CD1c-positive myeloid dendritic cell (primary cell): ENCODE data around the gene WDR7.

Experiments
- DNase-seq: peaks from one replicate; pipeline ENCODE4 v3.0.0-alpha.2; 2016; ENCODE audit errors: extremely low spot score

Gene WDR7

DNA sequence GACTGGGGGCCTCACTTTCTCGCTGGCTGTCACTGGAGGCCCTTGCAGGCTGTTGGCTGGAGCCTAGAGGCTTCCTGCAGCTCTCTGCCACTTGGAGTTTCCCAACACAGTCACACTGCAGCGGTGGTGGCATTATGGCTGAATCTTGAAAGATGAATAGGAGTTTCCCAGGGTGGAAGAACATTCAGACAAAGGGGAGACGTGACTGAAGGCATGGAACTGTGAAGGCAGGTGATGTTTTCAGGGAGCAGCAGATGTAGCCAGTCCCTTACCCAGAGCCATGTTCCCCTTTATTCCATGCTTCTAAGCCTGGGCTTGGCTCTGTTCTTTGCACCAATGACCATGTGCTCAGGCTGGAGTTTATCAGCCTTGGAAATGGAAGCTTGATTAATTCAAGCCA lies 389.0 kb downstream of the WDR7 start:
- DNase-seq: no peak

DNA sequence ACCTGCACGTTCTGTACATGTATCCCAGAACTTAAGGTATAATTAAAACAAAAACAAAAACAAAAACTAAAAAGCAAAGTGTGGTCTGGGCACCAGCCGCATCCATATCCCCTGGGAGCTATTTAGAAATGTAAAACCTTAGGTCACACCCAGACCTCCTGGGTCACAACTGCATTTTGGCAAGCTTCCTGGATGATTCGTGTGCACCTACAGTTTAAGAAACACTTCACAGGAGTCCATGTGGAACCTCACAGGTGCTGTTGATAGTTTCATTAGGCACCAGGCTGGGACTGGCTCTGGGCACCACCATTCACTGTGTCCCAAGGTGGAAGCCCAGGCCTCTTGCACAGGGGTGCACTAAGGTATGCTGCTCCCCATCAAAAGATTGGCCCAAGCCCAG lies 392.1 kb downstream of the WDR7 start:
- DNase-seq: no peak

DNA sequence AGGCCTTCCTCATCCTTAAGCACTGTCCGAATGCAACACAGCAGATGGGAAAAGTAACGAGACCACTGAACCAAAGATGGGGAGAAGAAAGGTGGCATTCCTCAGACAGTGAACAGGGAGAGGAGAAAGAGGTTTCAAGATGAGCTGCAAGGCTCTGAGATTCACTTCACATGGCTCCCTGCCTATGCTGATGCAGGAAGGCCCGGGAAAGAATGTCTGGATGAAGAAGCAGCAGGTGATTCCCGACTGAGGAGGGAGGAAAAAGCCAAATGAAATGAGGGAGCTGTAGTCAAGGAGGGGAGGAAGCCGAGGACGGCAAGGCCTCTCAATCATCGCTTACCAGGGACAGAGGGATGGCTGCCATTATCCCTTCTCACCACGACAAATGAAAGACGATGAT lies 397.2 kb downstream of the WDR7 start:
- DNase-seq: no peak

DNA sequence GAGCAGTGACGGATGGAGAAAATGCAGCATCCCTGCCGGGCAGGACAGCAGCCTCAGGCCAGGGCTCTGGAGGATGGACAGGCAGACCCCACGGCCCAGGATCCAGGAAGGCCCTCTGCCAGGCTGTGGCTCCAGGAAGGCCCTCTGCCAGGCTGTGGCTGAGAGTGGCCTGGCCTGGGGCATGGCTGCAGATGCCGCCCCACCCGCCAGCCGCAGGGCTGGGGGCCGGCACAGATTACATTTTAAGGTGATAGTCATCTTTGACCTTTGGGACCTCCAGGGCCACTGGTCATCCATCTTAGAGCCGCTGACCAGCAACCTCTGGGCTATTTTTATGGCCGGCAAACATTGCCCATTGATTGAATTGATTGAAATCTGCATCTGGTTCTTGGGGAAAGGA lies 397.7 kb downstream of the WDR7 start:
- DNase-seq: no peak

DNA sequence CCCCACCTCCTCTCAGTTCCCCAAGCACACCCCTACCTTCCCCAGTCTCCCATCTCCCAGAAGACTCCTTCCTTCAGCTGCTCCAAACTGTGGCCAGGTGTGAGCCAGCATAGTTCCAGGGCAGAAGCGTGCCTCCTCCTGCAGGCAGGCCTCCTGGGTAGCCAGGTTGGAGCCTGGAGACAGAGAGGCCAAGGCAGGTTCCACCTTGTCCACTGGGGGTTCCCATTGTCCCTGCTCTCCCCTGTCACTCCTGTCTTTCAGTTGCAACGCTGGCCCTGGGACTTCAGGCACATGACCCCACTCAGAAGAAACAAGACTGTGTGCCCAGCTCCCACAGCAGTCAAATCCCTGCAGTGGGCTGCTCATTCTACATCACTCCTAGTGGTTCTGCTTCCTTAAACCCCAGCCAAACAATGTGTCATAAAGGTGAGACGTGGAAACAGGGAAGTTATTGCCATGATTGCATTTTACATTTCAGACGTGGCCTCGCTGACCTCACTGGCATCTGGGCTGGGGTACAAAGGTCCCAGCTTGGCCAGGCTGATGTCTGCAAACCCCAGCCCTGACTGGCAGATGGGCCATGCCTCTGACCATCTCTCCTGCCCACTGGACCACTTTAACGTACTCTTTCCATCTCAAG lies 399.3 kb downstream of the WDR7 start:
- no peak for DNase-seq

DNA sequence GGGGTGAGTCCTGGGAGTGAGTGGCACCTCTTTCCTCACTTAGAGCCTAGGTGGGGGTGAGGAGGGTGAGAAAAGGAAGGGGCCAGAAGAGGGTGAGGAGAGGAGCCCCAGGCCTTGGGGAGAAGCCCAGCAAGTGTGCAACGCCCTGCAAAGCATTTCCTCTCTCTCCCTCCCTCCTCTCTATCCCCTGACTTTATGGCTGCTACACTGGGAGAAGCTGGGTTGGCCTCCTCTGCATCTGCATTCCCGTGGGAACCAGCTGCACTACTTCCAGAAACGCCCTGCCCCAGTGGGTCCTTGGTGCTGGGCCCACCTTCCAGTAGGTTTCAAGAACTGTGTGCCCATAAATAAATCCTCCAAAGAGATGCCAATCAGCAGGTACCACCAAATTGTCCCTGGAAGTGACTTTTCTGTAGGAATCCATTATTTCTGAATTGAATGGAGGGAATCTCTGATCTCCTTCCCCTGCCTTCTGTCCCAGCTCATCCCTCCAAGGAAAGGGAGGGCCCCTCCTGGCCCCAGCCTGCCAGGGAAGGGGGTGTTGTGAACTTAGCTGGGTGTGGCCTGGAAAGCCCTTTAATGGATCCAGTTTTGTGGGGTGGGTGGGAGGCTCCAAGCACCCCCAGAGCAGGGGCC lies 400.0 kb downstream of the WDR7 start:
- DNase-seq: no peak

DNA sequence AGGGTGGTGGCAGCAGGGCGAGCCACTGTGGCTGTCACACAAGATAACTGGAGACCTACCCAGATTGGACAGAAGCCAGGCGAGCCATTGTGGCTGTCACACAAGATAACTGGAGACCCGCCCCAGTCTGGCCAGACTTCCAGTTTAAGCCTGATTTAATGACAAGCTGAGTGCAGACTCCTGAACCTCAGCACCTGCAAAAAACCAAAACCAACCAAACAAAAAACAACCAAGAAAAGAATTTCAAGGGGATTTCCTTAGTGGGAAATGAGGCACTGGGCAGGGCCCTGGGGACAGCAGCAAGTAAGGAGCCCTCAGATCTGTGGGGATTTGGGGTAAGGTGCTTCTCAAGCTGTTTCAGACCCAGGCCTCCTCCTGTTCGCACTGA lies 400.5 kb downstream of the WDR7 start:
- DNase-seq: no peak

DNA sequence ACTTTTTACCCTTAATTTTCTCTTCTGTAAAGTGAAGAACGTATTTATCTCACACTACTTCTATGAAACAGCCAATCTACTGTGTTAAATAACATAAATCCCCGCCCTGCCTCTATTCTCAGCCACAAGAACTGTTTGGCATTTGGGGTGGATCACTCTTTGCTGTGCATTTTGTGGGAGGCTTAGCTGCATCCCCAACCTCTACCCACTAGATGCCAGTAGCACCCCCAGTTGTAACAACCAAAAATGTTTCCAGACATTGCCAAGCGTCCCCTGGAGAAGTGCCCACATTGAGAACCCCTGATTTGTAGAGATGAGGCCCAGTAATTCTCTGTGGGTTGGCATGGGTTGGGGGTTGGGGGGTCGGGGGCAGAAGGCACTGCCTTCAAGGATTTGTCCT lies 401.0 kb downstream of the WDR7 start:
- no peak for DNase-seq

DNA sequence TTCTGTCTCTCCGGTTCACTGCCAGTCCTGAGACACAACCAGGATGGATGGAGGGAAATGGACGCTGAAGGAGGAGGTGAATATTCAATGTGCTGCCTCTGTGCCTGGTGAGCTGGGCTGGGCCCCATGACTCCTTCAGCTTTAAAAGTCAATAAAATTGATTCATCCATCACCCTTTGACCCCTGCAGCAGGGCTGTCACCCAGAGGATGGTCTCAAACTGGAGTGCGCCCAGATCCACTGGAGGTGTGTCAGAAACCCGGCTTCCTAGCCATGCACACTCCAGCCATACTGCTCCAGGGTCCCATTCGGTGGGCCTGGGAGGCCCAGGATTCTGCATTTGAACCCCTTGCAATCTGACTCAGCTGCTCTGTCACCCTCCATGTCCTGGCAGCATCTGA lies 401.6 kb downstream of the WDR7 start:
- DNase-seq: no peak

DNA sequence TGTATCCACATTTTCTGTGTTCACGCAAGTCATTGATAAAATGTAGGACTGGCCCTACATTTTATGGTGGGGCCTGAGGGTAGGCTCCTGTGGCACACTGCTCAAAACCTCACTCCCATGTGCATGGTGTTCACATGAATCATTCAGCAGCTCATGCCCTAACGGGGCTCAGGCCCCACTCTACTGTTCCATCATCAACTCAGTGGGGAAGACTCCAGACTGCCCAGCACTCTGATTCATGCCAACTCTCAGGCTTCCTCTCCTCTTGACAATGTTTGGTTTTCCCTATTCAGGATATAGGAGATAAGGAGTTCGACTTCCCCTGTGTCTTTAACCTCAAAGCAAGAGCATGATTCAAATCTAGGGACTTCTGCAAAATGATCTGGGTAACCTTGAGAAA lies 403.7 kb downstream of the WDR7 start:
- no peak for DNase-seq

DNA sequence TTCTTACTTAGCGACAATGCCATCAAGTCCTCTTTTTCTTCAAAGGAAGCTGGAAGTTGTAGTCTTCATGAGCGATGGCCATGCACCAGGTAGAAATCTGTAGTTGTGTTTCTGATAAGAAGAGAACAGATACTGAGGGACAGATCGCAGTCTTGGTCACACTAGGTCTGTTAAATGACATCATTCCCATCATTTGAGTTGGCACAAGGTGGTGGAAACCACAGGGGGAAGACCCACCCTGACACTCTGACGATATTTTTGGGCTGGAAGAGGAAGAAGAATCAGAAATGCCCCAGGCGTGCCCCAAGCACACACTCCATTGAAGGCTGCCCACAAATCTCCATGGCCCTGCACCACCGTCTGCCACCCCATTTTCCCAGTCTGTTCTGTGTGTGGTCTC lies 406.7 kb downstream of the WDR7 start:
- DNase-seq: no peak

DNA sequence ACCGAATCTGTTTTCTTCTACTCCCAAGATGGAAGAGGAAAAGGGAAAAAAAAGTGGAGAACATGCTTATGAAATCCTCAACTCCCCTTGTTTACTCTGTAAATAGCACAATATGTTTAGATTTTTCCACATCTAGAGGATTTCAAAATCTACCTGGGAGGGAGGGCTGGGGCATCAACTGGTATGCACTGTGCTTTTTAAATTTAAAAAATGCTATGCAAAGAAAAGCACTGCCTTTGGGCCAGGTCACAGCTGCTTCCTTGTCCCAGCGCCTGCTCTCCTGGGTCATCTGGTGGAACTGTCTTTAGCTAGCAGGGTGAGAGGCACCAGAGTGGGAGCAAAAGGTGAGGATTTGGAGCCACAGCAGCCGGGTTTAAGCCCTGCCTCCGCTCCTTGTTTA lies 407.6 kb downstream of the WDR7 start:
- no peak for DNase-seq

DNA sequence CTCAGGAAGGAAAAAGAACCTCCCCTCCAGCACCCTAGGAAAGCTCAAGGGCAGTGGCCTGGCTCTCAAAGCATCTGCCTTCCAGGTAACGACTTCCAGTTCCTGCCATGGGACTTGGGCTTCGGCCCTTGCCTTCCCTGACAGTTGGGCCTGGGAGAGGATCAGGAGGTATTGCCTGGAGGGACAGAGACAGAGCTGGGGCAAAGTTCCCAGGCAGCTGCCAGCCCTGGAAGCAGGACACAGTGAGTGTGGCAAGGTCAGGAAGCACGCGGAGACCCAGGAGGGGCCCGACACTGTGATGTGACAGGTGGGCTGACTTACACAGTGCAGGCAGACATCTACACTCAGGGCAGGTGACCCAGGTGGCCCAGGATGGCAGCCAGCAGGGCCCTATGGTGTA lies 408.2 kb downstream of the WDR7 start:
- DNase-seq: no peak

DNA sequence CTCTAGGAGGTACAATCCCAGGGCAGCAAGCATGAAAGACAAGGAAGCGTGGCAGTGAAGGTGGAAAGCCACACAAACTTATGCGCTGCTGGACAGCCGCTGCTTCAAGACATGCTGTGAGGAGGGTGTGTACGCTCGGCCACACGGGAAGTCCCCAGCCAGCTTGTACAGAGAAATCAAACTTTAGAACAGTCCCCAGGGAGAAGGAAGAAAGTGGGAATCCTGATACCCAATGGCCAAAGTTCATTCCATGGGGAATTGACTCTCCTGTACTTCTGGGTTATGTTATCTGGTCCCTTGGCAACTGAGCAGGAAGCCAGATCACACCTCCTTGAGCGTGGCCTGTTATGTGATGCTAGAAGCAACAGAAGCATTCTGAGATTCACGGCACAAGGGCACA lies 409.7 kb downstream of the WDR7 start:
- no peak for DNase-seq

DNA sequence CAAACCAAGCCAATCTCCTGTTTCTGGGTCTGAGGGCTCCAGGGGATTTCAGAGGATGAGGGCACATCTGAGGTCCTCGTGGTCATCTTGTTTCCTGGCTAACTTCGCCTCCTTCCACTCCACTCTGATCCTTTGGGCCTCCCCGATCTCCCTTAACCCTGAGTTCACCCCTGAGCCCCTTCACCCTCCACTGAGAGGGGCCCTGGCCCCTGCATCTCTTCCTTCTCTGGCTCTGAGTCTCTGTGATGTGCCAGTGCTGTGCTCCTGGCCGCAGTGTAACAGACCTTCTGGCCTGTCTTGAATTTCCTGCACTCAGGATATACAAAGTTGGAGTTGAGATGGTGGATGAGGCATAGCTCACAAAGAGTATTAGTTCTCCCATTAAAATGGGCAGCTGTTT lies 411.0 kb downstream of the WDR7 start:
- DNase-seq: no peak

DNA sequence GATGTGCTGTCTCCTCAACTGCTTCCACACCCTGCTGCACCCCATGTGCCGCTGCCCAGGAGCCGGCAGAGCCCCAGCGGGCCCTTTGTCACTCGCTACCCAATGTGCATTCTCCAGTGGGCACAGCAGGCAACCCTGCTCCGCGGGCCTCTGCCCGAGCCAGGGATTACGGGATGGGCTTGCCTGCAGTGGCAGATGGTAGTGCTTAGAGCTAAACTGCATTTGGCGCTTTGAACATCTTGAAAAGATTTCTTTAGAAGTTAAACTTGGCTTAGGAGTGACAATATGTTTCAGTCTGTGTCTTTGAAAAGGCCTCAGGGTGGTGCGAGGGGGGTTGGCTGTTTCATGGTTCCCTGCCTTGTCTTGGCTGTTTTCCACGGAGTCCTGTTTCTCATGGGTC lies 411.7 kb downstream of the WDR7 start:
- DNase-seq: no peak

DNA sequence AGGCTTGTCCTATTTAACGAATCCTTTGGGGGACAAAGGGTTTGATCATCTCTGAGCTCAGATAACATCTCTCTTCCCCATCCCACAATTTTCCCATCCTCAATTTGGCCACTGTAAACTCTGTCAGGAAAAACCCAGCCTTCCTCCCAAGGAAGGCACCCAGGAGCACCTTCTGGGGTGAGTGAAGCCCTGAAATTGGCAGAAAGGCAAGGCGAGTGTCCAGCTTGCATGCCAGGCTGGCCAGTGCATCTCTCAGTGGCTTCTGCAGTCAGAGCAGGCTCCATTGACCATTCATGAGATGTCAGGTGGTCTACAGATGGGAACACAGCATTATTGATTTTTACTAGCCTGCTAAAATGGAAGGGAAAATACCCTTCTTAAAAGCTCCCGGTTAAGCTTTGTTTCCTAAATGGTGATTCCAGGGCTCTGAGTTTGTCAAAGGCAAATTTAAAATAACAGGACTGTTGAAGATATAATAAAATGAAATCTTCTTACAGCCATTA lies 412.5 kb downstream of the WDR7 start:
- no peak for DNase-seq

DNA sequence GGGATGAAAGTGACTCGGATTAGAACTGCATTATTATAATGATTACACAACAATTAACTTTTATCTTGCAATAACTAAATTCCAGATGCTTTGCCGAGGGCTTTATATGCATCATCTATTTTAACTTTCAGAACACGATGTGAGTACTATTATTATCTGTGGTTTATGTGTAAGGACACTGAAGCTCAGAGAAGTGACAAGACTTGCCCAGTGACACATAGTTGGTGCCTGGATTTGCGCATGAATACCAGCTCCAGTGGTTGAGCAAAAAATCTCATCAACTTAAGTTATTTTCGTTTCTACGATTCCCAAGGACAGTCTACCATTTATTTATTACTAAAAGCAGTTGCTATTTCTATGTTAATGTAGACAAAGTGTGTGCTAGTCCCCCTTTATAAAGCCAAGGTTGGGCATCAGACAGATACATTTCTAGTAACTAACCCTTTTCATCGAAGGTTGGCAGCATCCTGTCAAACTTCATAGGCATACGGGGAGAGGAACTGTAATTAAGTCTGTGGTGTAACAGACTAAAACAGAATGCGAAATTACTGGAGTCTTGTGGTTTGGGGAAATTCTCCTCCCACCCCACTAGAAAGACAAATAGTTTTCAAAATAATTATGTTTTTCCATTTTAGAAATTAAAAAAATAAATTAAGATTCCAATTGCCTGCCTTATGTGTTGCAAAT lies 422.5 kb downstream of the WDR7 start:
- DNase-seq: no peak

DNA sequence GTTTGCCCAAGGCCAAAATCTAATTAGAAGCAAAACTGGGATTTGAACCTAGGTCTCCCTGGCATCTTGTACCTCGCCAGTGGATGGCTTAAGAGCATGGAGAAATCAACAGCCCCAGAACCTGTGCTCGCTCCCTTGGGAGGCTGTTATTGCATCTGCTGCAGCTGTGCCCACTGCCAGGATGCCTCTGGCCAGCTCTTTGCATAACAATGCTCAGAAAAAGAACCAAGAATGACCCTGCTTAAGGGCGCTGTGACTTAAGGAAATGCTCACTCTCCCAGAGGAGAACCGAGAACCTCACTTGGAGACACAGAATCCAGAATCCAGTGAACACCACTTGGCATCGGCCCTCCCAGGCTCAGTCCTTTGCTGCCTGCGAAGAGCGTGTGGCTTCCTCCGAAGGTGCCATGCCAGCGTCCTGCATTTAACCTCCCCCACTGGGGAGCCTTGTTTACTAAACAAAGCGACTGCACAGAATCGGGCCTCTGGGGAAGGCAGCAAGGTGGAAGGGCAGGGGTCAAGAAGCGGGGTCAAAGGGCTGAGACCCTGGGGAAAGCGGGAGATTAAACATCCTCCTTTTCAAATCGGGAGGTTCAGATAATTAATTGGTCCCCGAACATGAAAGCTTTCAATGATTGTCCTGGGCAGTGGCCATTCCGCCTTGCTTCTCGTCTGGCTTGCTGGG lies 424.7 kb downstream of the WDR7 start:
- DNase-seq: no peak

DNA sequence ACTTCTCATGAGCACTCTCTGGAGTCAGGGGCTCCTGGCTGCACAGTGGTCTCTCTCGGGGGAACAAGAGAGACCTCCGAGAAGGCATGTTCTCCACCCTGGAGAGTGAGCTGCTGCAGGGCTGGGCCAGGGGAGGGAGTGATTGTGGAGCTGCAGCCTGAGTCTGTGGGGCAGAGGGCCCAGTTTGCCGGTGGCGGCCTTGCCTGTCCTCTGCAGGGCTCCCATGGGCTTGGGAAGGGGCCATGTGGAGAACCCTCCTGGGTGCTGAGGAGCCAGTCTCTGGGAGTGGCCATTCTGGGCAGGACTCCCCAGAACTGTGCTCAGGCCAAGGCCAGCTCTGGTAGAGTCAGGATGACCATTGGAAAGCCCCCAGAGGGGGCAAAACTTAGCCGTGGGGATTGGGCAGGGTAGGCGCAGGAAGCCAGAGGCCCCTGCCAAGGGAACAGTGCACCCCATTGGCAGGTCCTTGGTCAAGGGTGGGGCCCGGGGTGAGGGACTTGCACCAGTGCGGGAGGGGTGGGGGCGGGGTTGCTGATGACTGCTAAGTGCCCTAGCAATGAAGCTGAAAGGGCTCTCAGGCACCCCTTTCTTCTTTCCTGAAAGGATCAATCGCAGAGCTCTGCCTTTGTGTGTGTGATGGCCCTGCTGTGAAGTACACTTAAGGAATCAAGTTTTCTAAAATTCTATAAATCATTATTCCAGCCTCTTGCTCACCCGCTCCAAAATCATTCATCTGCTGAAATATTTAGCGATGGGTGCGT lies 426.0 kb downstream of the WDR7 start:
- DNase-seq: no peak

DNA sequence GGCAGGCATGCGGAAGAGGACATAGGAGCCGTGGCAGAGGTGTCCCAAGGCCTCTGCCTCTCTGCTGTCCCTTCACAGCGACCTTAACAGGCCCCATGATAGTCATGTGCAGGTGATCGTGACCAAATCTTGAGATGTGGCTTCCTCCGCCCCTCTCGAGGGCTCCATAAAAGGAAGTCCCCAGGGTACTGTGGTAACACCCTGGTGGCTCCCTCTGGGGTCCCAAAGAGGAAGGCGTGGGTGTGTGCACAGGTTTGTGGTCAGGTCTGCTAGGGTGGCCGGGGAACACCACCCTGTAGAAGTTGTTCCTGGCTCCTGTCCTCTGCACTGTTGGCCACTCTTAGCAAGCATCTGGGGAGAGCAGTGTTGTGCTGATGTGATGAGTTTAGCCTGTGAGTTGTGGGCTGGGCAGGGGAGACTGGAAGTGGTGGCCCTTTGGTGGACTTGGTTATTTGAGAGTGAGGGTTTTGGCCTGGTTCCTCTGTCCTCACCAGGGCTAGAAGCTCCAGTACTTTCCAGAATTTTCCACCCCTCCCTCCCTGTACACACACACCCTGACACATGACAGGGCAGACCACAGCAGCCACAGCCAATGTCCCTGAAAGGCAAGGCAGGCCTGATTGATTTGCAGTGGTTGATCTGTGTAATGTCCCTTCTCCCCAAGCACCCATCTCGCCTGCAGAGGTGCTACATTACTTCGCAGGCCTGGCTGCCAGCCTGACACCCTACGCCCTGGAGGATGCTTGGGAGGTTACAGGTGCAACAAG lies 426.8 kb downstream of the WDR7 start:
- DNase-seq: peak; percentile 62
